Endothelial cell (in vitro differentiated cells): ENCODE measurements around the gene CCP110. TPM values are rescaled to one million over a fixed set of nuclear protein-coding genes. Genes with fewer than 3 reads are reported as not detected.
A peak's percentile ranks its signal among the peaks of the same experiment; 100 is the strongest.

Source experiments
- DNase-seq: peaks from one replicate; pipeline ENCODE4 v3.0.0; 2021; ENCODE audit warnings: low spot score
- H3K27ac Mint-ChIP-seq: one replicate; pipeline ENCODE4 v1.8.0; 2021; ENCODE audit warnings: mixed read lengths, inconsistent platforms; ENCODE audit not compliant: unreplicated experiment
- H3K27me3 Mint-ChIP-seq: one replicate; pipeline ENCODE4 v1.8.0; 2021; ENCODE audit warnings: mild to moderate bottlenecking, moderate library complexity, mixed read lengths, inconsistent platforms; ENCODE audit not compliant: unreplicated experiment
- H3K36me3 Mint-ChIP-seq: one replicate; pipeline ENCODE4 v1.8.0; 2021; ENCODE audit warnings: mild to moderate bottlenecking, low read depth, mixed read lengths, inconsistent platforms; ENCODE audit not compliant: unreplicated experiment
- H3K4me1 Mint-ChIP-seq: one replicate; pipeline ENCODE4 v1.8.0; 2021; ENCODE audit warnings: mild to moderate bottlenecking, mixed read lengths, inconsistent platforms; ENCODE audit not compliant: unreplicated experiment
- H3K4me3 Mint-ChIP-seq: one replicate; pipeline ENCODE4 v1.8.0; 2021; ENCODE audit warnings: mild to moderate bottlenecking, mixed read lengths, inconsistent platforms; ENCODE audit not compliant: unreplicated experiment
- H3K9me3 Mint-ChIP-seq: one replicate; pipeline ENCODE4 v1.8.0; 2021; ENCODE audit warnings: mixed read lengths, inconsistent platforms; ENCODE audit not compliant: unreplicated experiment
- CTCF ChIP-seq: fragments of 200-600 bp; sonication (generic); IDR thresholded peaks from one replicate; pipeline ENCODE4 v1.5.0; 2021; ENCODE audit warnings: antibody characterized with exemption; ENCODE audit not compliant: unreplicated experiment
- total RNA-seq: library from RNA; stranded (reverse); fragmentation: NEBNext Ultra II Directional; extraction: Animal tissue kit (Norgen Biotek cat#: 25700); gene quantifications from one replicate; pipeline ENCODE4 v1.2.1, GENCODE V29; 2021; ENCODE audit not compliant: unreplicated experiment

CCP110 gene
- total RNA-seq, 1 donor from 2014 or later: 6.8 TPM

DNA sequence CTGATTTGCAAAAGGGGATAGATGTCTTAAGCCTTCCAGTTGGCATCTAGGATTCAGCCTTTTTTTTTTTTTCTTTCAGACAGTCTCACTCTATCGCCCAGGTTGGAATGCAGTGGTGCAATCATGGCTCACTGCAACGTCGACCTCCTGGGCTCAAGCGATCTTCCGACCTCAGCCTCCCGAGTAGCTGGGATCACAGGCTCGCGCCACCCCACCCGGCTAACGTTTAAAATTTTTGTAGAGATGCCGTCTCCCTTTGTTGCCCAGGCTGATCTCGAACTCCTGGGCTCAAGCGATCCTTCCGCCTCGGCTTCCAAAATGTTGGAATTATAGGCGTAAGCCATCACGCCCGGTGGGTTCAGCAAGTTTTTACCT is 571 bp upstream of the CCP110 start:
- H3K4me3 Mint-ChIP-seq: no peak overlapping the region
- H3K9me3 Mint-ChIP-seq: no peaks in the 10 kb centered on the region
- H3K27ac Mint-ChIP-seq: no peak overlapping the region
- no peaks in the 10 kb centered on the region for H3K36me3 Mint-ChIP-seq
- peaks cover 20% of the 10 kb centered on the region for H3K4me1 Mint-ChIP-seq
- DNase-seq: no peak
- no peak for TF ChIP-seq CTCF
- peaks cover 1% of the 10 kb centered on the region for H3K27me3 Mint-ChIP-seq

GRCh38 chr16:19524356-19524615 is 544 bp downstream of the CCP110 start:
- no peak for DNase-seq
- no peaks in the 10 kb centered on the region for H3K9me3 Mint-ChIP-seq
- H3K4me1 Mint-ChIP-seq: peaks cover 20% of the 10 kb centered on the region
- peak overlapping the region; percentile 61 for H3K27ac Mint-ChIP-seq
- H3K36me3 Mint-ChIP-seq: no peaks in the 10 kb centered on the region
- no peak for TF ChIP-seq CTCF
- H3K4me3 Mint-ChIP-seq: peak overlapping the region; percentile 100
- H3K27me3 Mint-ChIP-seq: peaks cover 1% of the 10 kb centered on the region

DNA sequence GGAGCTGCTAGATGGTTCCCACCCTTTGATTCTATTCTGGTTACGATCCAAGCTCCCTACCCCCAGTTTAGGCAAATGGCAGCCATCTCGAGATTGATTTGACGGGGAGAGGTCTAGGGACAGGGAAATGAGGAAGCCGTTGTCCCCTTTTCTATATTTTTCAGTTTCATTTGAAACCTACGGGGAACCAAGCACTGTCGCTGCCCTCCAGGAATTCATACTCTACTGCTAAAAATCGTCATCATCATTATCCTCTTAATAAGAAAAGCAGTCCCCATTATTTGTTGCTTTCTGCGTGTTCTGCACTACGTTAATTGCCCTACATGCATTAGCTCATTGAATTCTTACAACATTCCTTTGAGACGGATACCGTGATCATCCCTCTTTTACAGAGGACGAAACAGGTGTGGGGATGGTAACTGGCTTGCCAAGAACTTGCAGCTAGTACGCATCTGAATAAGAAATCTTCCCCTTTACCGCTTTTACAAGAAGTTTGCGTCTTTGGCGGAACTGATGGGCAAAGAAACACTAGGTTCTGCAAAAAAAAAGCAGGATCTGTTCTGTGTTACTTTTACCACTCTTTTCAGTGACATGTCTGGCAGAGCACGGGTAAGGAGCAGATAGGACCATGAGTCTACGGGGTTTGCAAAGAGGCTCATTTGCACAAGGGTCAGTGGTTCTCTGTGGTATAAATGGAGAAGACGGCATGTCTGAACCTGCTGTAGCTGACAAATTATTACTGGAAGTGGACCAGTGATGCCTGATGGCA is 1.1 kb downstream of the CCP110 start:
- peaks cover 20% of the 10 kb centered on the region for H3K4me1 Mint-ChIP-seq
- H3K36me3 Mint-ChIP-seq: no peaks in the 10 kb centered on the region
- no peaks in the 10 kb centered on the region for H3K9me3 Mint-ChIP-seq
- H3K27ac Mint-ChIP-seq: peak overlapping the region; percentile 61
- H3K27me3 Mint-ChIP-seq: peaks cover 1% of the 10 kb centered on the region
- peak overlapping the region; percentile 100 for H3K4me3 Mint-ChIP-seq
- no peak for DNase-seq
- TF ChIP-seq CTCF: no peak

GRCh38 chr16:19525385-19525723 is 1.6 kb downstream of the CCP110 start:
- Mint-ChIP-seq H3K36me3 (no peaks in the 10 kb centered on the region), H3K27ac (no peak overlapping the region), H3K4me1 (peaks cover 20% of the 10 kb centered on the region), H3K4me3 (peak overlapping the region; percentile 100), H3K9me3 (no peaks in the 10 kb centered on the region), H3K27me3 (peaks cover 1% of the 10 kb centered on the region)
- DNase-seq: no peak
- no peak for TF ChIP-seq CTCF

DNA sequence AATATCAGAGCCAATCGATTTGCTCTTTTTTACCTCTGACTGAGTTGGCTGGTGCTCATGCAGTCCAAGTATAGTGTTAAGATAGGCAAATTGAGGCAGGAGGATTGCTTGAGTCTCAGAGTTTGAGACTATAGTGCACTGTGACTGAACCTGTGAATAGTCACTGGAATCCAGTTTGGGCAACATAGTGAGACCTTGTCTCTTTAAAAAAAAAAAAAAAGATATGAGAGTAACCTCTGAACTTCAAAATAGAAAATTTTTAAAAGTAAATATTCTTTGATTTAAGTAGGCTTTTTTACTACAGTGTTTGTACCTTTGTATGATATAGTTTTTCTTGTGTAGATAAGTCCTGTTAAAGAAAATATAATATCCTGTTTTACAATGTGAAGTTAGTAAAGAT is 3.4 kb downstream of the CCP110 start:
- no peak for DNase-seq
- Mint-ChIP-seq H3K27ac (no peak overlapping the region), H3K4me1 (peaks cover 11% of the 10 kb centered on the region), H3K9me3 (no peaks in the 10 kb centered on the region), H3K4me3 (no peak overlapping the region), H3K27me3 (peaks cover 1% of the 10 kb centered on the region), H3K36me3 (no peaks in the 10 kb centered on the region)
- TF ChIP-seq CTCF: no peak
